ENCODE results near the gene RGS6.

RGS6 gene

GRCh38 chr14:72577521-72577920 lies 645.3 kb downstream of the RGS6 start:
- no peak for DNase-seq (ENCODE audit: low spot score)

- DNase-seq (ENCODE audit: low spot score) = no peak
Measured at GRCh38 chr14:72578514-72578913, 646.3 kb downstream of the RGS6 start.

GRCh38 chr14:72582582-72582981 lies 650.4 kb downstream of the RGS6 start:
- DNase-seq (ENCODE audit: low spot score) = no peak

GRCh38 chr14:72583316-72584272 lies 651.4 kb downstream of the RGS6 start:
- DNase-seq (ENCODE audit: low spot score) = no peak

GRCh38 chr14:72588521-72588920 lies 656.3 kb downstream of the RGS6 start:
- DNase-seq (ENCODE audit: low spot score) = no peak

- no peak for DNase-seq (ENCODE audit: low spot score)
Measured at GRCh38 chr14:72589652-72590051, 657.4 kb downstream of the RGS6 start.

DNA sequence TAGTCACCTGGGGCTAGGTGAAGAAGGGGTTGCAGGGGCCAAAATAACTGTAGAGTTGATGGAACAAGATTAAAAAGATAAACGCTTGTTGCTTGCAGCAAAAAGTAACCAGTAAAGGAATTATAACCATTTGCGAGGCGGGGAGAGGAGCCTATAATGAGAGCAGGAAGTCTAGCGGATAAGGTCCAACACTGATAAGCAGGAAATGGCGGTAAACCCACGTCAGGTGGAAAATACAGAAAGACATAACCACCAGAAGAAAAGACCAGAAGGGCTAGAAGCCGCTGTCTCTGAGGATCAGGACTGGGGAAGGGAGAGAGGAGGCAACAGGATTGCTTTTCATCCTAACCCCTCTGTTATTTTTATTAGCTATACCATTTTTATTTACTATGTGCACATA lies 658.3 kb downstream of the RGS6 start:
- no peak for DNase-seq (ENCODE audit: low spot score)

GRCh38 chr14:72591391-72591790 lies 659.2 kb downstream of the RGS6 start:
- no peak for DNase-seq (ENCODE audit: low spot score)

GRCh38 chr14:72594099-72594901 lies 662.1 kb downstream of the RGS6 start:
- DNase-seq (ENCODE audit: low spot score) = no peak

GRCh38 chr14:72595152-72595862 lies 663.1 kb downstream of the RGS6 start:
- no peak for DNase-seq (ENCODE audit: low spot score)

GRCh38 chr14:72597252-72598233 lies 665.3 kb downstream of the RGS6 start:
- no peak for DNase-seq (ENCODE audit: low spot score)

- DNase-seq (ENCODE audit: low spot score) = no peak
Measured at GRCh38 chr14:72598306-72598705, 666.1 kb downstream of the RGS6 start.

- DNase-seq (ENCODE audit: low spot score) = no peak
Measured at GRCh38 chr14:72599579-72600470, 667.6 kb downstream of the RGS6 start.

- DNase-seq (ENCODE audit: low spot score) = no peak
Measured at GRCh38 chr14:72600551-72601330, 668.5 kb downstream of the RGS6 start.

GRCh38 chr14:72603639-72604038 lies 671.4 kb downstream of the RGS6 start:
- DNase-seq (ENCODE audit: low spot score) = no peak

GRCh38 chr14:72604133-72604532 lies 671.9 kb downstream of the RGS6 start:
- no peak for DNase-seq (ENCODE audit: low spot score)

DNA sequence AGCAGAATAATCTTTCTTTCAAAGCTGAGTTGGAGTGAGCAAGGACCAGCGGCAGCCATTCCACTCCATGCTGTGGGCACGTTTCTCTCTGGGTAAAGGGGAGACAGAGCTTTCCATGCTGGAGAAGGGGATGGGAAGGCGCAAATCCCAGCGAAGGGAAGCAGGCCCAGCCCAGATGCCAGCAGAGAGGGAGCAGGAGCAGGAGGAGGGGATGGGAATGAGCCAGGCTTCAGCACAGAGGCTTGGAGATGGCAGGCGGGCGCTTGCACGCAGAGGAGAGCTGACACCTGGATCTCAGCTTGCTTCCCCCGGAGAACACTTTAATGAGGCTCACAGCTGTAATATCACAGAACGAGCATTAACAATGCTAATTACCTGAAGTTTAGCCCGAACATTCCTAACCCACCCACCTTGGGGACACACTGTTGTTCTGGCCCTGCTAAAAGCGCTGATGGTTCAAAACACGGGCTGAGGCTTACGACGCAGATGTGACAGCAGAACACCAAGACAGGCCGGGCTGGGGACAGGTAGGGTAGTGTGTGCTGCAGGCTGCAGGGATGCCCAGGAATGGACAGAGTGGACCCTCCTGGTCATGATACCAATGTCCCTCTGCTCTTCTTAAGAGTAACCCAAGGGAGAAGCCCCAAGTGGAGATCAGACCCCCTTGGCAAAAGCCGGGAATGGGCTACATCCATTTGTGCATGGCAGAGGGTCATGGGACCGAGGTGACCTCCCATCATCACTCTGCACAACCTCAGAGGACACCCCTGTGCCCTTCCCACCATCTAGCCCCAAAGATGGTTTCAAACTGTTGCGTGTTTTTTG lies 673.1 kb downstream of the RGS6 start:
- DNase-seq (ENCODE audit: low spot score) = no peak

DNA sequence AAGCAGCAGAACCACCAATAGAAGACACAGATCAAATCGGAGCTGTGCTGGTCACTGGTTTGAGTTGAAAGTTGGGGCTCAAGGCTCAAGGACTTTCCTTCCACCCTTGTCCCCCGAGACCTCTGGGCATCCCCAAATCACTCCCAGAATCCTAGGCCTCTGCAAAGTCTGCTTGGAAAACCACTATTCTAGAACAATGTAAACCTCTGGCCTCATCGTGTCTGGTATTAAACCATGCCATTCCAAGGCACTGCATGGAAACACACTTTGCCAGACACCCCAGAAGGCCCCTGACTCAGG lies 673.6 kb downstream of the RGS6 start:
- DNase-seq (ENCODE audit: low spot score) = no peak

- no peak for DNase-seq (ENCODE audit: low spot score)
Measured at GRCh38 chr14:72606879-72607278, 674.6 kb downstream of the RGS6 start.
